SK-N-SH (cell line): ENCODE measurements around the gene TBCE. TPM values are rescaled to one million over a fixed set of nuclear protein-coding genes. Genes with fewer than 3 reads are reported as not detected.

Experiments used
- CTCF ChIA-PET: fragments of 300-600, 350-600 bp; formaldehyde crosslinking; extraction: SDS; loops from one replicate; lab custom pipeline; 2021; lab: Yijun Ruan, JAX
- POLR2A ChIA-PET: fragments of 350-600 bp; sonication (Branson Sonifier 250); formaldehyde crosslinking; extraction: SDS; loops from one replicate; lab custom pipeline; 2020; ENCODE audit warnings: antibody characterized with exemption, inconsistent platforms; lab: Yijun Ruan, JAX
- DNase-seq: peaks from one replicate; pipeline ENCODE4 v3.0.0; 2012
- H2AFZ ChIP-seq: fragments of 200-600 bp; sonication (generic); 2 replicates; pipeline ENCODE4 v1.8.1; 2016; ENCODE audit warnings: antibody characterized with exemption, mild to moderate bottlenecking, low read depth
- H3F3A ChIP-seq: fragments of 200-600 bp; sonication (generic); replicated peaks from 2 replicates; pipeline ENCODE3; 2016; ENCODE audit warnings: antibody characterized with exemption, mild to moderate bottlenecking; ENCODE audit not compliant: insufficient read depth
- H3K27ac ChIP-seq, 2 experiments: fragments of 200-500 bp in 1 of 2; fragments of 200-600 bp in 1 of 2; sonication (Bioruptor generic) in 1 of 2; sonication (generic), shearing (Covaris generic) in 1 of 2; 2 replicates each; pipeline versions ENCODE4 v1.5.1 to v1.6.1; 2014 to 2016; ENCODE audit warnings: low read depth in 2 of 2, inconsistent platforms in 1 of 2, low read length in 1 of 2, mild to moderate bottlenecking in 1 of 2, mixed read lengths in 1 of 2
- H3K27me3 ChIP-seq: fragments of 200-600 bp; sonication (generic), shearing (Covaris generic); 2 replicates; pipeline ENCODE4 v1.6.1; 2016; ENCODE audit warnings: mixed run types; ENCODE audit not compliant: insufficient read depth
- H3K36me3 ChIP-seq, 2 experiments: fragments of 200-500 bp in 1 of 2; fragments of 200-600 bp in 1 of 2; sonication (Bioruptor generic) in 1 of 2; sonication (generic) in 1 of 2; replicated peaks in 1 of 2; 2 replicates each; pipeline versions ENCODE3 to v1.5.1; 2014 to 2016; ENCODE audit warnings: low read length in 1 of 2, mild to moderate bottlenecking in 1 of 2; ENCODE audit not compliant: insufficient read depth in 2 of 2, control insufficient read depth in 1 of 2
- H3K4me1 ChIP-seq, 2 experiments: fragments of 200-500 bp in 1 of 2; fragments of 200-600 bp in 1 of 2; sonication (Bioruptor generic) in 1 of 2; sonication (generic), shearing (Covaris generic) in 1 of 2; 2 replicates each; pipeline versions ENCODE4 v1.5.1 to v1.6.1; 2014 to 2016; ENCODE audit warnings: low read depth in 1 of 2, low read length in 1 of 2, mixed run types in 1 of 2; ENCODE audit not compliant: insufficient read depth in 2 of 2, control insufficient read depth in 1 of 2
- H3K4me2 ChIP-seq: fragments of 200-600 bp; sonication (generic), shearing (Covaris generic); 2 replicates; pipeline ENCODE4 v1.6.1; 2017; ENCODE audit warnings: mixed run types
- H3K4me3 ChIP-seq, 2 experiments: fragments of 200-500 bp in 1 of 2; fragments of 200-600 bp in 1 of 2; sonication (Bioruptor generic) in 1 of 2; sonication (generic), shearing (Covaris generic) in 1 of 2; 2 replicates each; pipeline versions ENCODE4 v1.5.1 to v1.8.1; 2014 to 2016; ENCODE audit warnings: low read depth in 2 of 2, inconsistent platforms in 1 of 2, low read length in 1 of 2, mild to moderate bottlenecking in 1 of 2, mixed read lengths in 1 of 2, moderate library complexity in 1 of 2
- H3K79me2 ChIP-seq: fragments of 200-600 bp; sonication (generic); 2 replicates; pipeline ENCODE4 v1.8.1; 2017; ENCODE audit warnings: mild to moderate bottlenecking; ENCODE audit not compliant: insufficient read depth
- H3K9ac ChIP-seq: fragments of 200-600 bp; sonication (generic); 2 replicates; pipeline ENCODE4 v1.6.1; 2017; ENCODE audit warnings: mixed run types
- H3K9me2 ChIP-seq: fragments of 200-600 bp; sonication (generic); 2 replicates; pipeline ENCODE4 v1.6.1; 2017; ENCODE audit warnings: mixed run types
- H3K9me3 ChIP-seq: fragments of 200-600 bp; sonication (generic); 2 replicates; pipeline ENCODE4 v1.6.1; 2017; ENCODE audit warnings: mixed run types, mild to moderate bottlenecking, moderate library complexity
- H4K20me1 ChIP-seq: fragments of 200-600 bp; sonication (generic); 2 replicates; pipeline ENCODE4 v1.6.1; 2017; ENCODE audit warnings: mild to moderate bottlenecking, mixed run types; ENCODE audit not compliant: insufficient read depth
- CHD2 ChIP-seq: fragments of 150-350 bp; IDR thresholded peaks from 2 replicates; pipeline ENCODE4 v1.6.1; 2018; ENCODE audit warnings: low read length; ENCODE audit not compliant: partially characterized antibody
- ELF1 ChIP-seq: IDR thresholded peaks from 2 replicates; pipeline ENCODE4 v1.4.0; 2012
- EP300 ChIP-seq, 2 experiments: IDR thresholded peaks; 2 replicates each; pipeline versions ENCODE4 v1.4.0 to v1.6.1; 2012; ENCODE audit warnings: borderline replicate concordance in 1 of 2, low read depth in 1 of 2, low read length in 1 of 2
- FOSL2 ChIP-seq: IDR thresholded peaks from 2 replicates; pipeline ENCODE4 v1.4.0; 2012; ENCODE audit warnings: low read depth, mild to moderate bottlenecking, moderate library complexity, borderline replicate concordance
- JUND ChIP-seq: IDR thresholded peaks from 2 replicates; pipeline ENCODE4 v1.4.0; 2012
- MEF2A ChIP-seq: IDR thresholded peaks from 2 replicates; pipeline ENCODE4 v1.4.0; 2012; ENCODE audit warnings: low read depth, borderline replicate concordance
- NRF1 ChIP-seq: IDR thresholded peaks from 2 replicates; pipeline ENCODE4 v1.6.1; 2012; ENCODE audit warnings: low read depth, mild to moderate bottlenecking, low read length
- RFX5 ChIP-seq: IDR thresholded peaks from 2 replicates; pipeline ENCODE4 v1.6.1; 2012; ENCODE audit warnings: mild to moderate bottlenecking, improper control_type of control experiment, low read length
- RXRA ChIP-seq: IDR thresholded peaks from 2 replicates; pipeline ENCODE4 v1.4.0; 2012; ENCODE audit warnings: low read depth, mild to moderate bottlenecking, borderline replicate concordance
- TCF12 ChIP-seq: IDR thresholded peaks from 2 replicates; pipeline ENCODE4 v1.4.0; 2012
- TEAD4 ChIP-seq: IDR thresholded peaks from 2 replicates; pipeline ENCODE4 v1.4.0; 2012; ENCODE audit warnings: mild to moderate bottlenecking, borderline replicate concordance; ENCODE audit not compliant: insufficient read depth
- USF1 ChIP-seq: IDR thresholded peaks from 2 replicates; pipeline ENCODE4 v1.4.0; 2012; ENCODE audit warnings: low read depth, borderline replicate concordance
- ZBTB33 ChIP-seq: IDR thresholded peaks from 2 replicates; pipeline ENCODE4 v1.4.0; 2012; ENCODE audit warnings: low read depth, borderline replicate concordance
- WGBS: methylation state at CpG from one replicate; pipeline ENCODE4 v1.1.6; 2017; ENCODE audit warnings: low lambda C conversion rate; 5-methylcytosine and 5-hydroxymethylcytosine counted together
- polyA plus RNA-seq, 3 experiments: library from polyadenylated mRNA; depleted of rRNA; stranded (reverse); fragments of >200 nt; gene quantifications; 2 replicates each; pipeline ENCODE4 v1.2.3, GENCODE V29; 2012
- TF ChIP-seq, protein P1 (sequence below): IDR thresholded peaks from 2 replicates; pipeline ENCODE4; 2012

Gene TBCE
- polyA plus RNA-seq, 1 of the 3 experiments (the other 2 are of a cell fraction): 18.3 TPM

- no peaks in the 10 kb centered on the region for H3K9me3 ChIP-seq
- peak overlapping the region; percentile 94 for H3K4me2 ChIP-seq
- peaks cover 13 to 18% of the 10 kb centered on the region in 2 experiments; a peak in 3 of 4 replicates for H3K4me1 ChIP-seq
- peaks cover 19% of the 10 kb centered on the region for H3F3A ChIP-seq
- H3K27ac ChIP-seq: no peak overlapping the region
- peak overlapping the region; percentile 81 to 86; a peak in 3 of 4 replicates for H3K4me3 ChIP-seq
- no peak overlapping the region for H2AFZ ChIP-seq
- TF ChIP-seq ZBTB33 (no peak), TEAD4 (no peak), JUND (no peak), ELF1 (no peak), CHD2 (no peak), TCF12 (no peak), RFX5 (no peak), NRF1 (no peak), MEF2A (no peak), FOSL2 (no peak), RXRA (no peak), USF1 (no peak), EP300 (IDR thresholded peaks at IDR 0.05; ENCODE audit: borderline replicate concordance in 1 of 2, low read depth in 1 of 2, low read length in 1 of 2) (no peak)
- TF ChIP-seq, protein P1, sequence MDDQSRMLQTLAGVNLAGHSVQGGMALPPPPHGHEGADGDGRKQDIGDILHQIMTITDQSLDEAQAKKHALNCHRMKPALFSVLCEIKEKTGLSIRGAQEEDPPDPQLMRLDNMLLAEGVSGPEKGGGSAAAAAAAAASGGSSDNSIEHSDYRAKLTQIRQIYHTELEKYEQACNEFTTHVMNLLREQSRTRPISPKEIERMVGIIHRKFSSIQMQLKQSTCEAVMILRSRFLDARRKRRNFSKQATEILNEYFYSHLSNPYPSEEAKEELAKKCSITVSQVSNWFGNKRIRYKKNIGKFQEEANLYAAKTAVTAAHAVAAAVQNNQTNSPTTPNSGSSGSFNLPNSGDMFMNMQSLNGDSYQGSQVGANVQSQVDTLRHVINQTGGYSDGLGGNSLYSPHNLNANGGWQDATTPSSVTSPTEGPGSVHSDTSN: no peak
- TF ChIP-seq, all 33 proteins: peak for 0
- POLR2A ChIA-PET: interaction anchor here (0.6 kb wide), 1 partner anchor 738 kb away, joined by 4 read pairs; no protein-coding TSS in a partner anchor
- Histone ChIP-seq H3K9me2 (no peaks in the 10 kb centered on the region), H3K27me3 (no peaks in the 10 kb centered on the region), H3K9ac (peak overlapping the region; percentile 91), H3K79me2 (peaks cover 87% of the 10 kb centered on the region), H3K36me3 (peaks cover 11 to 21% of the 10 kb centered on the region in 2 experiments), H4K20me1 (peaks cover 63% of the 10 kb centered on the region)
- CTCF ChIA-PET: interaction anchor here (1.4 to 5.9 kb wide), 2 partner anchors 74 to 91 kb away, joined by 5 to 34 read pairs; no protein-coding TSS in a partner anchor
- 29% methylated on average over 2 of the region's 2 CpGs for WGBS
- DNase-seq: no peak
Observed at GRCh38 chr1:235325854-235326253, 41.4 kb upstream of the TBCE start.
